ENCODE data around the gene OR6C6.
"Not testable (repeated sequence)": the region's sequence is repeated elsewhere in the genome, so short reads cannot be mapped to it uniquely, and the experiment has no call there.

Gene OR6C6

GRCh38 chr12:55296469-55296868, at the start of gene OR6C6:
Gene OR6C6, minus strand, starts transcription at chr12:55296569. Its CDS starts 1,337 bp downstream, at chr12:55295232.
- no peak within 1 kb of the TSS for H3K4me3 ChIP-seq (ENCODE audit: low read depth, low read length)
- in situ Hi-C loops (cut with HindIII; ENCODE audit: low sequenced_read_pairs): no loop called here
- no peak for DNase-seq (ENCODE audit: low read depth, low spot score)
- TF ChIP-seq CTCF (IDR thresholded peaks at IDR 0.05; ENCODE audit: low read depth, low read length): no peak

- H3K4me3 ChIP-seq (ENCODE audit: low read depth, low read length): no peak overlapping the region
- no peak for DNase-seq (ENCODE audit: low read depth, low spot score)
- no peak for TF ChIP-seq CTCF (IDR thresholded peaks at IDR 0.05; ENCODE audit: low read depth, low read length)
- in situ Hi-C loops (cut with HindIII; ENCODE audit: low sequenced_read_pairs): no loop called here
Measured at GRCh38 chr12:55336002-55336401, 39.6 kb upstream of the OR6C6 start.

GRCh38 chr12:55330446-55330845, 34.1 kb upstream of the OR6C6 start, which contains the start of gene OR6C3:
Gene OR6C3, plus strand, starts transcription at chr12:55330746. Its CDS starts 955 bp downstream, at chr12:55331701.
- no peak for DNase-seq (ENCODE audit: low read depth, low spot score)
- in situ Hi-C loops (cut with HindIII; ENCODE audit: low sequenced_read_pairs): no loop called here

GRCh38 chr12:55325801-55326200, 29.4 kb upstream of the OR6C6 start:
- in situ Hi-C loops (cut with HindIII; ENCODE audit: low sequenced_read_pairs); H3K4me3 ChIP-seq (ENCODE audit: low read depth, low read length); DNase-seq (ENCODE audit: low read depth, low spot score): not testable (repeated sequence)

More at GRCh38 chr12:55330446-55330845, 34.1 kb upstream of the OR6C6 start, which contains the start of gene OR6C3:
- TF ChIP-seq CTCF (IDR thresholded peaks at IDR 0.05; ENCODE audit: low read depth, low read length): no peak
- no peak within 1 kb of the TSS for H3K4me3 ChIP-seq (ENCODE audit: low read depth, low read length)

GRCh38 chr12:55320201-55320600, 23.8 kb upstream of the OR6C6 start:
- DNase-seq (ENCODE audit: low read depth, low spot score): no peak
- no peak overlapping the region for H3K4me3 ChIP-seq (ENCODE audit: low read depth, low read length)
- TF ChIP-seq CTCF (IDR thresholded peaks at IDR 0.05; ENCODE audit: low read depth, low read length): no peak
- in situ Hi-C loops (cut with HindIII; ENCODE audit: low sequenced_read_pairs): no loop called here

GRCh38 chr12:55314043-55314442, 17.7 kb upstream of the OR6C6 start, which contains the start of gene OR6C1:
Gene OR6C1, plus strand, starts transcription at chr12:55314343. Its CDS starts 6,257 bp downstream, at chr12:55320600.
- DNase-seq (ENCODE audit: low read depth, low spot score): no peak
- in situ Hi-C loops (cut with HindIII; ENCODE audit: low sequenced_read_pairs): no loop called here
- no peak within 1 kb of the TSS for H3K4me3 ChIP-seq (ENCODE audit: low read depth, low read length)
- TF ChIP-seq CTCF (IDR thresholded peaks at IDR 0.05; ENCODE audit: low read depth, low read length): no peak

- H3K4me3 ChIP-seq (ENCODE audit: low read depth, low read length): no peak overlapping the region
- in situ Hi-C loops (cut with HindIII; ENCODE audit: low sequenced_read_pairs): no loop called here
- DNase-seq (ENCODE audit: low read depth, low spot score): no peak
- TF ChIP-seq CTCF (IDR thresholded peaks at IDR 0.05; ENCODE audit: low read depth, low read length): no peak
Measured at GRCh38 chr12:55289999-55290398, 6.4 kb downstream of the OR6C6 start.
